Thymus (tissue), 11 donors: ENCODE measurements around the gene TTC31. TPM values are rescaled to one million over a fixed set of nuclear protein-coding genes. Genes with fewer than 3 reads are reported as not detected.
"Not testable (repeated sequence)": the region's sequence is repeated elsewhere in the genome, so short reads cannot be mapped to it uniquely, and the experiment has no call there.

Experiments used
- DNase-seq, 9 donors: peaks; one replicate each; pipeline ENCODE4 v3.0.0-alpha.2; 2013; ENCODE audit warnings: low spot score in 9 of 9, low read depth in 6 of 9, missing footprints in 1 of 9
- H3K27ac ChIP-seq, 2 donors: one replicate each; pipeline ENCODE4 v1.5.1; 2013; ENCODE audit warnings: control low read depth in 1 of 2, low read depth in 1 of 2, low read length in 1 of 2, mild to moderate bottlenecking in 1 of 2, moderate library complexity in 1 of 2
- H3K27me3 ChIP-seq, 2 donors: one replicate each; pipeline ENCODE4 v1.5.1; 2013; ENCODE audit warnings: low read length in 1 of 2; ENCODE audit not compliant: control insufficient read depth in 2 of 2, insufficient read depth in 1 of 2
- H3K36me3 ChIP-seq, 2 donors: one replicate each; pipeline ENCODE4 v1.5.1; 2013; ENCODE audit warnings: low read length in 1 of 2, mild to moderate bottlenecking in 1 of 2, moderate library complexity in 1 of 2; ENCODE audit not compliant: control insufficient read depth in 2 of 2, insufficient read depth in 2 of 2
- H3K4me1 ChIP-seq, 2 donors: one replicate each; pipeline ENCODE4 v1.5.1; 2013; ENCODE audit warnings: low read length in 2 of 2; ENCODE audit not compliant: control insufficient read depth in 2 of 2, insufficient read depth in 2 of 2
- H3K4me3 ChIP-seq, 2 donors: one replicate each; pipeline ENCODE4 v1.5.1; 2013; ENCODE audit warnings: low read length in 2 of 2, control low read depth in 1 of 2, mild to moderate bottlenecking in 1 of 2
- H3K9me3 ChIP-seq, 2 donors: one replicate each; pipeline ENCODE4 v1.5.1; 2013; ENCODE audit warnings: low read length in 1 of 2, mild to moderate bottlenecking in 1 of 2; ENCODE audit not compliant: control insufficient read depth in 2 of 2, insufficient read depth in 1 of 2
- WGBS: extraction: QIAGEN DNeasy Blood & Tissue Kit; methylation state at CpG from one replicate; pipeline ENCODE4 v1.1.7; 2013; 5-methylcytosine and 5-hydroxymethylcytosine counted together
- polyA plus RNA-seq: library from polyadenylated mRNA; stranded (reverse); fragments of 200-250 nt; gene quantifications from one replicate; pipeline ENCODE4 v1.2.3, GENCODE V29; 2013
- total RNA-seq: library from RNA; stranded (reverse); fragments of 120-200 nt; gene quantifications from one replicate; pipeline ENCODE4 v1.2.4, GENCODE V29; 2013
- donor health status: healthy.

Gene TTC31
- total and polyA plus RNA-seq, 2 donors = 10.3 to 23.5 TPM

DNA sequence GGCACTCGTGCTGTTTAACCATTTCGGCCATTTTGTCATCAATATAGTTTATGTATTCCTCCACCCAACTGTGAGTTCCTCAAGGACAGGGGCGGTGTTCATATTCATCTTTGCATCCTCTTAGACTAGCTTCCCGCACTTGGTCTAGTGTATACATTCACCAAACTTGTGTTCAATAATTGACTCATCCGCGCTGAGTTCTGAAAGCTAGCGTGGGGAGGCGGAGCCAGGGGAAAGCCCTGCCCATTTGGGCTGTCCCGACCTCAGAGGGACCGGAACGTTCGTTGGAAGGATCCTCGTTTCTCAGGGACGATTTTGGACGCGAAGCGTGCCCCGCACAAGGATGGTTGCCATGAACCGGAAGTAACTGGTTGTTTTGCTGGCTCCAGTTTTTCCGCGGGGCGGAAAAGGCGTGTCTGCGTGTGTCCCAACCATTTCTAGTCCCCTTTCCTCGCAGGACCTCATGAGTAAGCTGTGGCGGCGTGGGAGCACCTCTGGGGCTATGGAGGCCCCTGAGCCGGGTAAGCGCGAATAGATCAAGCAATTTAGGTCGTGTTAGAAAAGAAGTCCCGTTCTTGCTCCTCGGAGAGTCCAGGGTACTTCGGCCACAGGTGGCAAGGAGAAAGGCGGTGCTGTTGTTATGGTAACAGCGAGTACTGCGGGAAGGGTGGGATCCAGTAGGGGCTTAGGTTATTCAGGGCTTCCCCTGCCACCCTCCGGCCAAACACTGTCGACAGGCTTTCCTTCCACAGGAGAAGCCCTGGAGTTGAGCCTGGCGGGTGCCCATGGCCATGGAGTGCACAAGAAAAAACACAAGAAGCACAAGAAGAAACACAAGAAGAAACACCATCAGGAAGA is 28.0 kb upstream of the TTC31 start, which contains the start of gene INO80B:
INO80B (plus strand) TSS at position 434 of the 858 bp plus-strand sequence; CDS start at position 464, 30 bp downstream.
- peak within 1 kb of the TSS; percentile 62 to 75 for H3K27ac ChIP-seq
- no peaks in the 10 kb centered on the region for H3K9me3 ChIP-seq
- no peaks in the 10 kb centered on the region for H3K27me3 ChIP-seq
- DNase-seq = peak; percentile 95 to 100 (median 99)
- H3K4me1 ChIP-seq = peaks cover 31 to 54% of the 10 kb centered on the region in 2 donors
- H3K36me3 ChIP-seq = peaks cover 0 to 4% of the 10 kb centered on the region in 2 donors
- 1% methylated on average over 40 of the region's 40 CpGs for WGBS
- H3K4me3 ChIP-seq = peak within 1 kb of the TSS; percentile 63 to 72

DNA sequence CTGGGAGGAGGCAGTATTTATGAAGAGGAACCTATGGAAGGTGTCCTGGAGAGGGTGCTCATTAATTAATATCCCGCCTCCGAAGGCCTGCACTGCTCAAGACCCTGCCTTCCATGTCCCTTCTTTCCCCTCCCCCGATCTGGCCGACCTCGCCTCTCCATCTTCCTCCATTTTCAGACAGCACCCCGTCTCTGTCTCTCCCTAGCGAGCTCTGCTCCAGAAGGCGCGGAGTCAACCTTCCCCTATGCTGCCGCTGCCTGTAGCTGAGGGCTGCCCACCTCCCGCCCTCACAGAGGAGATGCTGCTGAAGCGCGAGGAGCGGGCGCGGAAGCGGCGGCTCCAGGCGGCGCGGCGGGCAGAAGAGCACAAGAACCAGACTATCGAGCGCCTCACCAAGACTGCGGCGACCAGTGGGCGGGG is 25.7 kb upstream of the TTC31 start:
- Histone ChIP-seq H3K4me1 (peaks cover 31 to 51% of the 10 kb centered on the region in 2 donors), H3K27ac (peak overlapping the region; percentile 100)
- WGBS = under 1% methylated on average over 27 of the region's 27 CpGs

DNA sequence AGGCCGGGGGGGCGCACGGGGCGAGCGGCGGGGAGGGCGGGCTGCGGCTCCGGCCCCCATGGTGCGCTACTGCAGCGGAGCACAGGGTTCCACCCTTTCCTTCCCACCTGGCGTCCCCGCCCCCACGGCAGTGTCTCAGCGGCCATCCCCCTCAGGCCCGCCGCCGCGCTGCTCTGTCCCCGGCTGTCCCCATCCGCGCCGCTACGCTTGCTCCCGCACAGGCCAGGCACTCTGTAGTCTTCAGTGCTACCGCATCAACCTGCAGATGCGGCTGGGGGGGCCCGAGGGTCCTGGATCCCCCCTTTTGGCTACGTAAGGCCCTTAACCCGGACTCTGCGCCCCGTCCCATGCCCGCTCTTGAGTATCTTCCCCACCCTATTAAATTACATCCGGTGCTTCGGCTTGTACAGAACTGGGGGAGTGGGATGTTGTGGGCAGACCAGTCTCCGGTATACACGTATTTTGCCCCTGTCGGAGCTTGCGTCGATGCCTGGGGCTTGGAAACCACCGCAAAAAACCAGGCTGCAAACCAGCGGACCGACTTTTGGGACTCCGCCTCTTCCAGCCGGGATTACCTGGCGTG is 25.2 kb upstream of the TTC31 start:
- Histone ChIP-seq H3K27ac (peak overlapping the region; percentile 100), H3K4me1 (peaks cover 28 to 46% of the 10 kb centered on the region in 2 donors), H3K27me3 (no peaks in the 10 kb centered on the region), H3K36me3 (peaks cover 19 to 22% of the 10 kb centered on the region in 2 donors), H3K4me3 (peak overlapping the region; percentile 82 to 92), H3K9me3 (no peaks in the 10 kb centered on the region)
- WGBS = under 1% methylated on average over 46 of the region's 46 CpGs
- DNase-seq = peak in 5 of 9 donors; percentile 74 to 90 (median 79)

More for the DNA sequence above, 25.7 kb upstream of the TTC31 start:
- Histone ChIP-seq H3K4me3 (peak overlapping the region; percentile 82 to 92), H3K36me3 (peaks cover 14 to 17% of the 10 kb centered on the region in 2 donors), H3K9me3 (no peaks in the 10 kb centered on the region), H3K27me3 (no peaks in the 10 kb centered on the region)
- no peak for DNase-seq

DNA sequence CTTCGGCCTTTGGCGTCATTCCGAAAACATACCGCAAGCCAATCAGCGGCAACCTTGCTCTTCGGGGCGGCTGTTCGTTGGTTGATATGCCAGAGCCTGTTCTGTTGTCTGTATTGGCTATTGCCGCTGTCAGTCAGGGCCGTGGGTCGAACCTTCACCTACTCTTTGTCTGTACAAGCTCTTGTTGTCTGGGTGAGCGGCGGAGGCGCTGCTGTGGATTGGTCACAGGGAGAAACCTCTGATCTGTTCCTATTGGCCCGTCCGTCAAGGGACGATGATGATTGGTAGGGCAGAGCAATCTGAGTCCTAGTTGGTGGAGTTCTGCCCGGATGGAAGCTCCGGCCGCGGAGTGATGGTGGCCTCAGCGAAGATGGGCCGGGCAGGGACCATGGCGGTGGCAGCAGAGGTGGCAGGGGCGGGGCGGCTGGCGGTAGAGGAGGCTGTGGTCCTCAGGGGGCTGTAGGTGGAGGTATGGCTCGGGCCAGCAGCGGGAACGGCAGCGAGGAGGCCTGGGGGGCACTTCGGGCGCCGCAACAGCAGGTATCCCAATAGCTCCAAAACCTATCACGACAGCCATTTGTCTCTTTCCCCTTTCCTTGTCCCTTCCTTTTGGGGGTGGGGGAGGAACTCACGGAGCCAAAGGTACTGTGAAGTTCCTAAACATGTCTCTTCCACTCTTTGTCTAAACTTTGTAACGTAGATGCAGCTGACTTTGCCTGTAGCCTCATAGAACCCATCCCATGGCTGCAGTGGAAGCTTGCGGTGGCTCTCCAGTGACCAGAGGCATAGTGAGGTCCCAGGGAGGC is 24.5 kb upstream of the TTC31 start, which contains the start of gene WBP1:
WBP1 (plus strand) TSS at position 307 of the 806 bp plus-strand sequence; CDS start at position 472, 165 bp downstream.
- DNase-seq = peak; percentile 99 to 100 (median 100)
- Histone ChIP-seq H3K27me3 (no peaks in the 10 kb centered on the region), H3K36me3 (peaks cover 25 to 27% of the 10 kb centered on the region in 2 donors), H3K4me1 (peaks cover 25 to 39% of the 10 kb centered on the region in 2 donors), H3K27ac (peak within 1 kb of the TSS; percentile 100), H3K9me3 (no peaks in the 10 kb centered on the region), H3K4me3 (peak within 1 kb of the TSS; percentile 82 to 92)
- WGBS = under 1% methylated on average over 37 of the region's 38 CpGs

DNA sequence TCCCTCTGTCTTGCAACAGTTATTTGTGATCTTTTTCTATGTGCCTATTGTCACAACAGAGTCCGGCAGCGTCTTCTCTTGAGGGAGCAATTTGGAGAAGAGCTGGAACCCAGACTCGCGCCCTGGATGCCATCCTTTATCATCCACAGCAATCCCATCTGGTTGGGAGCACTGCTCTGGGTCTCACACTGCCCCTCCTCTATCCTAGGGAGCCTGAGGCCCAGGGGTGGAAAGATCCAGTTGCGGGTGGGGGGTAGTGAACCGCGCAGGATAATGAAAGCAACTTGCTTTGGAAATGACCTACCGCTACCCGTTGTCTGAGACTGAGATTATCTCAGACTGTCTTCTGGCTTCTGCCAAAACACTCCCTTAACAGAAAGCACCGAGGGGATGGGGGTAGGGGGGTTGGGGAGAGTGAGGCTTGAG is 23.9 kb upstream of the TTC31 start:
- Histone ChIP-seq H3K4me1 (peaks cover 25 to 40% of the 10 kb centered on the region in 2 donors), H3K27ac (peak overlapping the region; percentile 74 to 75), H3K36me3 (peaks cover 25 to 27% of the 10 kb centered on the region in 2 donors), H3K9me3 (no peaks in the 10 kb centered on the region), H3K4me3 (peak overlapping the region; percentile 82 to 92), H3K27me3 (no peaks in the 10 kb centered on the region)
- 10% methylated on average over 10 of the region's 10 CpGs for WGBS
- DNase-seq = no peak

DNA sequence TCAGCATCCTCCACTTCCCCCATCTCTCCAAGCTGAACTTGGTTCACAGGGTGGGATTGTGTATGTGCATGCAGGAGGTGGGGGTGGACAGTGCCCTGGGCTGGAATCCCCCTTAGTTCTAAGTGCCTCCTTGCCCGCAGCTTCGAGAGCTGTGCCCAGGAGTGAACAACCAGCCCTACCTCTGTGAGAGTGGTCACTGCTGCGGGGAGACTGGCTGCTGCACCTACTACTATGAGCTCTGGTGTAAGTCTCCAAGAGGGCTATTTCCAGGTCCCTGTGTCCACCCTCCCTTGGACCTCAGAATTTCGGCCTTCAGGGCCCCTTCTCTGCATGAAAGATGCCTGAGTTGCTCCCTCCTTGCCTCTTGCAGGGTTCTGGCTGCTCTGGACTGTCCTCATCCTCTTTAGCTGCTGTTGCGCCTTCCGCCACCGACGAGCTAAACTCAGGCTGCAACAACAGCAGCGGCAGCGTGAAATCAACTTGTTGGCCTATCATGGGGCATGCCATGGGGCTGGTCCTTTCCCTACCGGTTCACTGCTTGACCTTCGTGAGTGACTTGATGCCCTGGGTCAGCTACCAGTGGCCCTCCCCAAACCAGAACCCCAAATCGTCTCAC is 23.3 kb upstream of the TTC31 start:
- not testable (repeated sequence) for DNase-seq, H3K27me3 ChIP-seq, H3K27ac ChIP-seq, H3K9me3 ChIP-seq
- H3K36me3 ChIP-seq = peaks cover 25 to 27% of the 10 kb centered on the region in 2 donors
- H3K4me1 ChIP-seq = peaks cover 29 to 41% of the 10 kb centered on the region in 2 donors
- 96% methylated on average over 13 of the region's 13 CpGs for whole genome bisulfite sequencing
- H3K4me3 ChIP-seq = peak overlapping the region in 1 of 2 donors; percentile 82

DNA sequence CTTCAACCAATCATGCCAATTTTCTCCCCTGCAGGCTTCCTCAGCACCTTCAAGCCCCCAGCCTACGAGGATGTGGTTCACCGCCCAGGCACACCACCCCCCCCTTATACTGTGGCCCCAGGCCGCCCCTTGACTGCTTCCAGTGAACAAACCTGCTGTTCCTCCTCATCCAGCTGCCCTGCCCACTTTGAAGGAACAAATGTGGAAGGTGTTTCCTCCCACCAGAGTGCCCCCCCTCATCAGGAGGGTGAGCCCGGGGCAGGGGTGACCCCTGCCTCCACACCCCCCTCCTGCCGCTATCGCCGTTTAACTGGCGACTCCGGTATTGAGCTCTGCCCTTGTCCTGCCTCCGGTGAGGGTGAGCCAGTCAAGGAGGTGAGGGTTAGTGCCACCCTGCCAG is 22.7 kb upstream of the TTC31 start:
- Histone ChIP-seq H3K4me1 (peaks cover 29 to 39% of the 10 kb centered on the region in 2 donors), H3K36me3 (peaks cover 25 to 27% of the 10 kb centered on the region in 2 donors)
- not testable (repeated sequence) for H3K9me3 ChIP-seq, DNase-seq, H3K27me3 ChIP-seq, H3K27ac ChIP-seq, H3K4me3 ChIP-seq
- WGBS = 96% methylated on average over 10 of the region's 10 CpGs
